Measurements from ENCODE around the gene EFHC2. TPM values are rescaled to one million over a fixed set of nuclear protein-coding genes. Genes with fewer than 3 reads are reported as not detected.

The EFHC2 gene
- total RNA-seq, 4 donors from 2014 or later = 5.1 to 16.1 (median 8.9) TPM

DNA sequence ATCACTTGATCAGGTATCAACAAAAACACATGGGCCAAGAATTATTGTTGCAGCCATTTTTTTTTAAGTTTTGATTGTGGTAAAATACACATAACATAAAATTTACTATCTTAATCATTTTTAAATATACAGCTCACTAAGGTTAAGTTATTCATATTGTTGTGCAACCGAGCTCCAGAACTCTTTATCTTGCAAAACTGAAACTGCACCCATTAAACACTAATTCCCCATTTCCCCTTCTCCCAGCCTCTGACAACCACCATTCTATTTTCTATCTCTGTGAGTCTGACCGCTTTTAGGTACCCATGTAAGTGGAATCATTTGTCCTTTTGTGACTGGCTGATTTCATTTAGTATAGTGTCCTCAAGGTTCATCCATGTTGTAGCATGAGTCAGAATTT, 244.1 kb downstream of the EFHC2 start:
- no peaks in the 10 kb centered on the region for H3K36me3 ChIP-seq
- no peak overlapping the region for H3K27ac ChIP-seq
- no peak for DNase-seq (ENCODE audit: low spot score in 2 of 2)
- H3K27me3 ChIP-seq = no peaks in the 10 kb centered on the region
- H3K4me3 ChIP-seq = no peak overlapping the region
- WGBS = 82% methylated on average over 2 of the region's 2 CpGs
- TF ChIP-seq, protein P1, sequence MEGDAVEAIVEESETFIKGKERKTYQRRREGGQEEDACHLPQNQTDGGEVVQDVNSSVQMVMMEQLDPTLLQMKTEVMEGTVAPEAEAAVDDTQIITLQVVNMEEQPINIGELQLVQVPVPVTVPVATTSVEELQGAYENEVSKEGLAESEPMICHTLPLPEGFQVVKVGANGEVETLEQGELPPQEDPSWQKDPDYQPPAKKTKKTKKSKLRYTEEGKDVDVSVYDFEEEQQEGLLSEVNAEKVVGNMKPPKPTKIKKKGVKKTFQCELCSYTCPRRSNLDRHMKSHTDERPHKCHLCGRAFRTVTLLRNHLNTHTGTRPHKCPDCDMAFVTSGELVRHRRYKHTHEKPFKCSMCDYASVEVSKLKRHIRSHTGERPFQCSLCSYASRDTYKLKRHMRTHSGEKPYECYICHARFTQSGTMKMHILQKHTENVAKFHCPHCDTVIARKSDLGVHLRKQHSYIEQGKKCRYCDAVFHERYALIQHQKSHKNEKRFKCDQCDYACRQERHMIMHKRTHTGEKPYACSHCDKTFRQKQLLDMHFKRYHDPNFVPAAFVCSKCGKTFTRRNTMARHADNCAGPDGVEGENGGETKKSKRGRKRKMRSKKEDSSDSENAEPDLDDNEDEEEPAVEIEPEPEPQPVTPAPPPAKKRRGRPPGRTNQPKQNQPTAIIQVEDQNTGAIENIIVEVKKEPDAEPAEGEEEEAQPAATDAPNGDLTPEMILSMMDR (IDR thresholded peaks at IDR 0.05) = no peak
- TF ChIP-seq POLR2A (IDR thresholded peaks at IDR 0.05) (no peak), POLR2AphosphoS5 (IDR thresholded peaks at IDR 0.05) (no peak), EP300 (IDR thresholded peaks at IDR 0.05) (no peak)
- no peaks in the 10 kb centered on the region for H3K4me1 ChIP-seq
- H3K9me3 ChIP-seq = no peaks in the 10 kb centered on the region

Other genes with a start within 250 kb of the EFHC2 start
- gene FUNDC1, start 199.2 kb upstream of the EFHC2 start, total RNA-seq = 10 to 100 TPM in 2 of 4 donors, 1 to 10 TPM in 2; 5.7 to 18.0 (median 10.5) TPM

Measured in suprapubic skin (tissue), 4 donors.